ENCODE measurements around the gene ZBP1.

DNA sequence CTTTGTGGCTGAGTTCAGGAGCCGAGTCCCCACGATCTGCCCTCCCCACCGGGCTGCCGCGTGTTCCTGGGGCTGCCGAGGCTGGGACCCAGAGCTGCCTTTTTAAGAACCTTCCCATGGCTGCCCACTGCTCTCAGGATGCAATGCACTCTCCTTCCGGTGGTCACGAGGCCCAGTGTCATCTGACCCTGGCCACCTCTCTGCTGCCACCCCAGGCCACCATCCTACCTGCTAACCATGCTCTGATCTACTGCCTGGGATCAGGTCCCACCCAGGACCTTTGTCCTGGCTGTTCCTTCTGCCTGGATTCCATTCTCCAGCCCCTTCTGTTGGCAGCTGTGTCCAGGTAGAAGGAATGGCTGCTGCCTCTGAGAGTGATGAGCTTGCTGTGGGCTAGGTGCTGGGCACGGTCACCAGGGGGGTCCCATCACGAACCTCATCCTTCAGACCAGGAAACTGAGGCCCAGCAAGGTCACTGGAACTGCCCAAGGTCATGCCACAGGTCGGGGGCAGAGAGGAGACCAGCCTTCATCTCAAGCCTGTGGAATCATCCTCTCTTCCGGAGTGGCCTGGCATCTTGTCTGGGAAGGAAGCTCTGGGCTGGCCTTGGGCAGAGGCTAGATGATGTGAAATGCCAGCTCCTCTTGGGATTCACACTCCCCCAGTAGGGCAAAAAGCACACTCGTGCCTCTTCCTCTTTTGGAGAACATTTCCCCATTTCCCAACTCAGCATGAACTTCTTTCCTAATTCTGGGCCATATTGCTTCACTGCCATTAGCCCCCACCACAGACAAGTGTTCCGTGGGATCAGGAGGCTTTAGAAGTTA is 38.8 kb downstream of the ZBP1 start:
- TF ChIP-seq YY1 (IDR thresholded peaks at IDR 0.05; ENCODE audit: insufficient read depth, insufficient read length): no peak
- TF ChIP-seq ZNF274 (IDR thresholded peaks at IDR 0.05; ENCODE audit: low read depth, low read length): no peak
- no peak for TF ChIP-seq SUZ12 (IDR thresholded peaks at IDR 0.05; ENCODE audit: extremely low read depth, insufficient read depth, insufficient read length)

All from NT2/D1 (cell line).